Panc1 (cell line): ENCODE results near the gene IRX6. TPM values are rescaled to one million over a fixed set of nuclear protein-coding genes. Genes with fewer than 3 reads are reported as not detected.

Experiments
- ATAC-seq: fragments of 200-7000 bp; cut with Tn5 transposase; 2 replicates; pipeline ENCODE4 v1.9.1; 2020; ENCODE audit warnings: mild to moderate bottlenecking, moderate library complexity
- BruUV-seq: library from RNA; stranded (reverse); fragments of 400-500 nt; replicated peaks from 2 replicates; lab custom pipeline; 2021; lab: Mats Ljungman, UMichigan
- CTCF ChIA-PET: fragments of 300-600 bp; sonication (Branson Sonifier 250); formaldehyde crosslinking; loops from one replicate; lab custom pipeline; 2022; ENCODE audit warnings: antibody characterized with exemption; lab: Charles Lee
- POLR2A ChIA-PET: fragments of 300-600 bp; sonication (Branson Sonifier 250); formaldehyde crosslinking; loops from one replicate; lab custom pipeline; 2022; ENCODE audit warnings: antibody characterized with exemption; lab: Charles Lee
- DNase-seq: peaks from one replicate; pipeline ENCODE4 v3.0.0-alpha.2; 2010; ENCODE audit warnings: low read depth, low spot score
- H3K27ac ChIP-seq: 2 replicates; pipeline ENCODE4 v1.5.1; 2011; ENCODE audit warnings: mild to moderate bottlenecking, low read length, inconsistent platforms
- H3K27me3 ChIP-seq: fragments of 200-500 bp; sonication (Bioruptor generic); 2 replicates; pipeline ENCODE4 v1.6.0; 2014; ENCODE audit warnings: low read length, inconsistent platforms; ENCODE audit not compliant: control insufficient read depth, insufficient read depth
- H3K36me3 ChIP-seq: fragments of 200-500 bp; sonication (Bioruptor generic); 2 replicates; pipeline ENCODE4 v1.5.1; 2014; ENCODE audit warnings: inconsistent platforms, mild to moderate bottlenecking, low read length, moderate library complexity; ENCODE audit not compliant: control insufficient read depth, insufficient read depth
- H3K4me1 ChIP-seq: 2 replicates; pipeline ENCODE4 v1.5.1; 2011; ENCODE audit warnings: inconsistent platforms, mild to moderate bottlenecking, low read length, moderate library complexity; ENCODE audit not compliant: control insufficient read depth, insufficient read depth
- H3K4me3 ChIP-seq, 2 experiments: 2 replicates each; pipeline ENCODE4 v1.5.1; 2011 to 2012; ENCODE audit warnings: low read depth in 2 of 2, low read length in 2 of 2, mild to moderate bottlenecking in 2 of 2, inconsistent platforms in 1 of 2, moderate library complexity in 1 of 2
- H3K9me3 ChIP-seq: fragments of 200-500 bp; sonication (Bioruptor generic); 2 replicates; pipeline ENCODE4 v1.5.1; 2014; ENCODE audit warnings: low read depth, mild to moderate bottlenecking, inconsistent platforms, low read length, moderate library complexity; ENCODE audit not compliant: control insufficient read depth, insufficient read depth
- POLR2AphosphoS5 ChIP-seq: IDR thresholded peaks from 2 replicates; pipeline ENCODE4 v1.6.1; 2012; ENCODE audit warnings: mild to moderate bottlenecking, low read depth, low read length, moderate library complexity
- SIN3A ChIP-seq: IDR thresholded peaks from 2 replicates; pipeline ENCODE4 v1.6.1; 2012; ENCODE audit warnings: low read depth, mild to moderate bottlenecking, low read length, moderate library complexity, borderline replicate concordance; ENCODE audit not compliant: insufficient read depth
- TCF7L2 ChIP-seq: IDR thresholded peaks from 2 replicates; pipeline ENCODE4 v1.6.1; 2011; ENCODE audit warnings: mild to moderate bottlenecking, low read depth, low read length, inconsistent platforms
- in situ Hi-C: cut with HindIII; loops from 2 replicates; pipeline ENCODE4 v1.10.0; 2016; ENCODE audit warnings: low sequenced_read_pairs, low pct_unique_long_range_greater_than_20kb
- intact Hi-C: fragments of 100-400 bp; cut with micrococcal nuclease; formaldehyde crosslinking; loops from one replicate; pipeline ENCODE4 v1.10.0; 2022; ENCODE audit not compliant: unreplicated experiment
- total RNA-seq: library from RNA; stranded (reverse); gene quantifications from one replicate; pipeline ENCODE4 v1.2.1, GENCODE V29; 2021; ENCODE audit not compliant: unreplicated experiment
- TF ChIP-seq, protein P1 (sequence below), 2 experiments: IDR thresholded peaks; 2 replicates each; pipeline ENCODE4 v1.6.1; 2011 to 2012; ENCODE audit warnings: low read depth in 2 of 2, control low read depth in 1 of 2, low read length in 1 of 2, mild to moderate bottlenecking in 1 of 2, moderate library complexity in 1 of 2; ENCODE audit not compliant: insufficient read depth in 1 of 2
- TF ChIP-seq, protein P2 (sequence below): fragments of 450-650 bp; IDR thresholded peaks from 2 replicates; pipeline ENCODE4 v1.5.1; 2017; ENCODE audit warnings: mild to moderate bottlenecking

IRX6 gene
- total RNA-seq, 1 experiment from 2014 or later, result not detected

- no peaks in the 10 kb centered on the region for H3K4me1 ChIP-seq
- no peak overlapping the region for H3K27ac ChIP-seq
- no peak for TF ChIP-seq POLR2AphosphoS5
- TF ChIP-seq, protein P1, sequence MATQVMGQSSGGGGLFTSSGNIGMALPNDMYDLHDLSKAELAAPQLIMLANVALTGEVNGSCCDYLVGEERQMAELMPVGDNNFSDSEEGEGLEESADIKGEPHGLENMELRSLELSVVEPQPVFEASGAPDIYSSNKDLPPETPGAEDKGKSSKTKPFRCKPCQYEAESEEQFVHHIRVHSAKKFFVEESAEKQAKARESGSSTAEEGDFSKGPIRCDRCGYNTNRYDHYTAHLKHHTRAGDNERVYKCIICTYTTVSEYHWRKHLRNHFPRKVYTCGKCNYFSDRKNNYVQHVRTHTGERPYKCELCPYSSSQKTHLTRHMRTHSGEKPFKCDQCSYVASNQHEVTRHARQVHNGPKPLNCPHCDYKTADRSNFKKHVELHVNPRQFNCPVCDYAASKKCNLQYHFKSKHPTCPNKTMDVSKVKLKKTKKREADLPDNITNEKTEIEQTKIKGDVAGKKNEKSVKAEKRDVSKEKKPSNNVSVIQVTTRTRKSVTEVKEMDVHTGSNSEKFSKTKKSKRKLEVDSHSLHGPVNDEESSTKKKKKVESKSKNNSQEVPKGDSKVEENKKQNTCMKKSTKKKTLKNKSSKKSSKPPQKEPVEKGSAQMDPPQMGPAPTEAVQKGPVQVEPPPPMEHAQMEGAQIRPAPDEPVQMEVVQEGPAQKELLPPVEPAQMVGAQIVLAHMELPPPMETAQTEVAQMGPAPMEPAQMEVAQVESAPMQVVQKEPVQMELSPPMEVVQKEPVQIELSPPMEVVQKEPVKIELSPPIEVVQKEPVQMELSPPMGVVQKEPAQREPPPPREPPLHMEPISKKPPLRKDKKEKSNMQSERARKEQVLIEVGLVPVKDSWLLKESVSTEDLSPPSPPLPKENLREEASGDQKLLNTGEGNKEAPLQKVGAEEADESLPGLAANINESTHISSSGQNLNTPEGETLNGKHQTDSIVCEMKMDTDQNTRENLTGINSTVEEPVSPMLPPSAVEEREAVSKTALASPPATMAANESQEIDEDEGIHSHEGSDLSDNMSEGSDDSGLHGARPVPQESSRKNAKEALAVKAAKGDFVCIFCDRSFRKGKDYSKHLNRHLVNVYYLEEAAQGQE (IDR thresholded peaks at IDR 0.05; ENCODE audit: insufficient read depth in 1 of 2, low read depth in 2 of 2, low read length in 1 of 2), result no peak
- TF ChIP-seq SIN3A, result no peak
- TF ChIP-seq, protein P2, sequence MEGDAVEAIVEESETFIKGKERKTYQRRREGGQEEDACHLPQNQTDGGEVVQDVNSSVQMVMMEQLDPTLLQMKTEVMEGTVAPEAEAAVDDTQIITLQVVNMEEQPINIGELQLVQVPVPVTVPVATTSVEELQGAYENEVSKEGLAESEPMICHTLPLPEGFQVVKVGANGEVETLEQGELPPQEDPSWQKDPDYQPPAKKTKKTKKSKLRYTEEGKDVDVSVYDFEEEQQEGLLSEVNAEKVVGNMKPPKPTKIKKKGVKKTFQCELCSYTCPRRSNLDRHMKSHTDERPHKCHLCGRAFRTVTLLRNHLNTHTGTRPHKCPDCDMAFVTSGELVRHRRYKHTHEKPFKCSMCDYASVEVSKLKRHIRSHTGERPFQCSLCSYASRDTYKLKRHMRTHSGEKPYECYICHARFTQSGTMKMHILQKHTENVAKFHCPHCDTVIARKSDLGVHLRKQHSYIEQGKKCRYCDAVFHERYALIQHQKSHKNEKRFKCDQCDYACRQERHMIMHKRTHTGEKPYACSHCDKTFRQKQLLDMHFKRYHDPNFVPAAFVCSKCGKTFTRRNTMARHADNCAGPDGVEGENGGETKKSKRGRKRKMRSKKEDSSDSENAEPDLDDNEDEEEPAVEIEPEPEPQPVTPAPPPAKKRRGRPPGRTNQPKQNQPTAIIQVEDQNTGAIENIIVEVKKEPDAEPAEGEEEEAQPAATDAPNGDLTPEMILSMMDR, result no peak
- no peak for TF ChIP-seq TCF7L2
- BruUV-seq, result no TSS peak
- ATAC-seq (no peak), DNase-seq (no peak)
- in situ Hi-C loops, result no loop called here
- H3K4me3 ChIP-seq, result no peak overlapping the region
- POLR2A ChIA-PET, result no interaction called here
- no peaks in the 10 kb centered on the region for H3K9me3 ChIP-seq
- intact Hi-C loops, result loop anchor here (10.0 kb wide), 1 partner anchor 253 kb away; no protein-coding TSS in a partner anchor
- H3K27me3 ChIP-seq, result no peaks in the 10 kb centered on the region
- CTCF ChIA-PET, result no interaction called here
- H3K36me3 ChIP-seq, result no peaks in the 10 kb centered on the region
These were observed 53.8 kb downstream of the IRX6 start for GRCh38 chr16:55377840-55378239.

DNA sequence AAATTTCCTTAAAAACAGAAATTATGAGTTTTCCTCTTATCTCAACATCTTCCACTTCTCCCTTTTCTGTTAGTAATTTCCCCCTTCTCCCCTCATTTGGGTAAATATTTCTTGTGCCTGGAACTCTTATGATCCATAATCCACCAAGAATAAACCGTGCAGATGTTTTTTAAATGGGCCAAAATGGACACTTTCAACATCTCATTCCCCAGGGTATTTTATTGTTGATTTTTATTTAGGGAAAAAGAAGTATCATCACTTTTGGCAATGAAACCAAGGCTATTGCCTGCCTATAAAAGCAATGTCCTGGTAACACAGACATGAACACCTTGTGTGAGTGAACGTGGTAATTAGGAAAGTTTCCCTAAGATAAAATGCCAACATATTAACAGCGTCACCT is 54.6 kb downstream of the IRX6 start:
- H3K4me1 ChIP-seq, result no peaks in the 10 kb centered on the region
- TF ChIP-seq, protein P1 (IDR thresholded peaks at IDR 0.05; ENCODE audit: insufficient read depth in 1 of 2, low read depth in 2 of 2, low read length in 1 of 2), result no peak
- no peak for TF ChIP-seq SIN3A
- TF ChIP-seq, protein P2, result no peak
- no peak for TF ChIP-seq POLR2AphosphoS5
- TF ChIP-seq TCF7L2, result no peak
- in situ Hi-C loops (no loop called here), intact Hi-C loops (loop anchor here (10.0 kb wide), 1 partner anchor 254 kb away; no protein-coding TSS in a partner anchor)
- BruUV-seq, result no TSS peak
- no peaks in the 10 kb centered on the region for H3K36me3 ChIP-seq
- H3K27me3 ChIP-seq, result no peaks in the 10 kb centered on the region
- H3K4me3 ChIP-seq, result no peak overlapping the region
- no peak overlapping the region for H3K27ac ChIP-seq
- no peaks in the 10 kb centered on the region for H3K9me3 ChIP-seq
- ChIA-PET CTCF (no interaction called here), POLR2A (no interaction called here)
- DNase-seq, result no peak
- no peak for ATAC-seq
